ENCODE measurements around the gene FAM124B. TPM values are rescaled to one million over a fixed set of nuclear protein-coding genes. Genes with fewer than 3 reads are reported as not detected.

The FAM124B gene
- total and polyA plus RNA-seq, 2 of the 8 experiments (the other 6 are each of a cell fraction or from before 2014, with no cell fraction given) = 2.1 to 2.6 TPM

GRCh38 chr2:224413381-224413780 is 11.5 kb upstream of the FAM124B start:
- DNase-seq (ENCODE audit: low read depth in 1 of 2, low spot score in 2 of 2) = no peak
- H3K79me2 ChIP-seq (ENCODE audit: control insufficient read depth in 1 of 2, insufficient read depth in 2 of 2, low read length in 2 of 2) = no peaks in the 10 kb centered on the region
- no peak overlapping the region for H3K14ac ChIP-seq (ENCODE audit: insufficient read length)
- no peak overlapping the region for H2BK20ac ChIP-seq (ENCODE audit: low read length)
- H3K23me2 ChIP-seq (ENCODE audit: low read depth, low read length) = no peaks in the 10 kb centered on the region
- TF ChIP-seq CBX8 (IDR thresholded peaks at IDR 0.05; ENCODE audit: borderline replicate concordance, low read depth, low read length) (no peak), EP300 (IDR thresholded peaks at IDR 0.05; ENCODE audit: borderline replicate concordance in 1 of 2, low read depth in 2 of 2, low read length in 2 of 2) (no peak), RFX5 (IDR thresholded peaks at IDR 0.05; ENCODE audit: borderline replicate concordance, low read depth, low read length) (no peak), YY1 (IDR thresholded peaks at IDR 0.05; ENCODE audit: low read depth, low read length) (no peak)
- no peak overlapping the region for H3K23ac ChIP-seq (ENCODE audit: insufficient read length)
- H3K4ac ChIP-seq (replicated peaks; ENCODE audit: insufficient read length, low read depth, low read length) = no peak overlapping the region
- H4K91ac ChIP-seq (replicated peaks; ENCODE audit: insufficient read length, low read length) = no peak overlapping the region
- H3K27ac ChIP-seq (ENCODE audit: low read depth, low read length) = no peak overlapping the region
- no peaks in the 10 kb centered on the region for H3K9me3 ChIP-seq (ENCODE audit: insufficient read depth in 2 of 2, low read depth in 1 of 2, low read length in 1 of 2)
- no peak overlapping the region for H2BK5ac ChIP-seq (ENCODE audit: low read depth, low read length)
- H3K4me2 ChIP-seq (ENCODE audit: insufficient read depth in 1 of 2, low read depth in 2 of 2, low read length in 2 of 2) = no peak overlapping the region
- H3K4me1 ChIP-seq (replicated peaks in 1 of 4; ENCODE audit: control insufficient read depth in 3 of 4, insufficient read depth in 4 of 4, low read length in 3 of 4) = peaks cover 0 to 4% (median 0%) of the 10 kb centered on the region in 4 experiments; a peak in 1 of 7 replicates
- H3K79me1 ChIP-seq (ENCODE audit: low read depth, low read length) = no peaks in the 10 kb centered on the region
- no peak overlapping the region for H2BK15ac ChIP-seq (ENCODE audit: low read length)
- no peak overlapping the region for H2BK120ac ChIP-seq (replicated peaks; ENCODE audit: low read depth, low read length)
- H3K56ac ChIP-seq (replicated peaks; ENCODE audit: insufficient read length, low read depth, low read length) = no peak overlapping the region
- H3K27me3 ChIP-seq (replicated peaks in 1 of 4; ENCODE audit: control insufficient read depth in 3 of 4, extremely low read depth in 1 of 4, insufficient read depth in 3 of 4, low read length in 3 of 4) = no peaks in the 10 kb centered on the region
- FAIRE-seq = no peak
- no peaks in the 10 kb centered on the region for H3K36me3 ChIP-seq (ENCODE audit: control insufficient read depth in 2 of 4, insufficient read depth in 4 of 4, low read length in 3 of 4)
- CTCF ChIA-PET (ENCODE audit: partially characterized antibody) = interaction anchor here (1.0 to 2.6 kb wide), 2 partner anchors 11 to 36 kb away, joined by 3 to 19 read pairs; partner anchors contain the start of gene FAM124B
- no peak overlapping the region for H4K8ac ChIP-seq (ENCODE audit: extremely low read depth, insufficient read depth, low read length)
- H2BK12ac ChIP-seq (ENCODE audit: low read depth, low read length) = no peak overlapping the region
- POLR2A ChIA-PET (ENCODE audit: partially characterized antibody) = no interaction called here
- 71% methylated on average over 2 of the region's 2 CpGs; no CpG with 5 or more reads in 1 of the 2 experiments for WGBS, 2 experiments (ENCODE audit: extremely low coverage in 1 of 2, insufficient coverage in 1 of 2, insufficient read length in 1 of 2, insufficient replicate concordance in 2 of 2, low coverage in 1 of 2, low lambda C conversion rate in 2 of 2, missing lambda C conversion rate in 1 of 2)
- H2AK5ac ChIP-seq (ENCODE audit: low read depth, low read length) = no peak overlapping the region
- no peak overlapping the region for H4K5ac ChIP-seq (ENCODE audit: insufficient read length, low read depth, low read length)
- no peak overlapping the region for H2AFZ ChIP-seq (ENCODE audit: low read length)
- no peaks in the 10 kb centered on the region for H4K20me1 ChIP-seq (replicated peaks in 1 of 2; ENCODE audit: control insufficient read depth in 1 of 2, insufficient read depth in 2 of 2, low read length in 2 of 2)
- H3K18ac ChIP-seq (ENCODE audit: extremely low read depth, low read length) = no peak overlapping the region
- H3K9ac ChIP-seq (replicated peaks in 1 of 4; ENCODE audit: extremely low read depth in 1 of 4, low read depth in 3 of 4, low read length in 3 of 4) = no peak overlapping the region
- no peak overlapping the region for H3K4me3 ChIP-seq (ENCODE audit: extremely low read depth in 1 of 4, insufficient read depth in 2 of 4, low read depth in 3 of 4, low read length in 4 of 4)

All from H1 (cell line).